Endodermal cell (in vitro differentiated cells): ENCODE measurements around the gene IMMP2L. TPM values are rescaled to one million over a fixed set of nuclear protein-coding genes. Genes with fewer than 3 reads are reported as not detected.

Experiments
- DNase-seq: peaks from one replicate; pipeline ENCODE4 v3.0.0-alpha.2; 2017
- H3K27ac ChIP-seq: 2 replicates; pipeline ENCODE4 v1.5.1; 2013; ENCODE audit warnings: mild to moderate bottlenecking, low read depth, low read length, moderate library complexity
- H3K27me3 ChIP-seq: 2 replicates; pipeline ENCODE4 v1.6.1; 2013; ENCODE audit warnings: mild to moderate bottlenecking, low read length, moderate library complexity; ENCODE audit not compliant: insufficient read depth, control insufficient read depth, poor library complexity, severe bottlenecking
- H3K36me3 ChIP-seq: 2 replicates; pipeline ENCODE4 v1.7.0; 2013; ENCODE audit warnings: mild to moderate bottlenecking, low read length, moderate library complexity; ENCODE audit not compliant: control insufficient read depth, insufficient read depth
- H3K4me1 ChIP-seq: one replicate; pipeline ENCODE4 v1.7.0; 2013; ENCODE audit warnings: low read length; ENCODE audit not compliant: control insufficient read depth, insufficient read depth
- H3K4me3 ChIP-seq: 2 replicates; pipeline ENCODE4 v1.5.1; 2013; ENCODE audit warnings: mild to moderate bottlenecking, low read length, moderate library complexity
- H3K9ac ChIP-seq: 2 replicates; pipeline ENCODE4 v1.6.1; 2013; ENCODE audit warnings: mild to moderate bottlenecking, low read length, moderate library complexity; ENCODE audit not compliant: poor library complexity, severe bottlenecking; ENCODE audit errors: extremely low read depth
- H3K9me3 ChIP-seq: 2 replicates; pipeline ENCODE4 v1.6.1; 2013; ENCODE audit warnings: mild to moderate bottlenecking, low read length, moderate library complexity; ENCODE audit not compliant: control insufficient read depth
- H3K27ac Mint-ChIP-seq: 2 replicates; pipeline ENCODE4 v1.8.0; 2020; ENCODE audit warnings: mixed read lengths
- H3K27me3 Mint-ChIP-seq: 2 replicates; pipeline ENCODE4 v1.8.0; 2021; ENCODE audit warnings: mild to moderate bottlenecking, mixed read lengths; ENCODE audit not compliant: insufficient read depth
- H3K36me3 Mint-ChIP-seq: 2 replicates; pipeline ENCODE4 v1.8.0; 2020; ENCODE audit warnings: low read depth, mixed read lengths
- H3K4me1 Mint-ChIP-seq: 2 replicates; pipeline ENCODE4 v1.8.0; 2020; ENCODE audit warnings: mixed read lengths
- H3K4me3 Mint-ChIP-seq: 2 replicates; pipeline ENCODE4 v1.8.0; 2020; ENCODE audit warnings: mild to moderate bottlenecking, moderate library complexity, mixed read lengths
- H3K9me3 Mint-ChIP-seq: 2 replicates; pipeline ENCODE4 v1.8.0; 2020; ENCODE audit warnings: mild to moderate bottlenecking, mixed read lengths
- CTCF ChIP-seq: fragments of 200-600 bp; sonication (generic); conservative IDR thresholded peaks from 2 replicates; pipeline ENCODE4 v1.5.0; 2021; ENCODE audit warnings: antibody characterized with exemption, mild to moderate bottlenecking
- WGBS, 2 experiments: methylation state at CpG; one replicate each; pipeline versions ENCODE4 v1.1.5 to v1.1.7; 2013; ENCODE audit warnings: missing lambda C conversion rate in 2 of 2, mixed read lengths in 1 of 2; ENCODE audit not compliant: insufficient coverage in 1 of 2, insufficient read length in 1 of 2; 5-methylcytosine and 5-hydroxymethylcytosine counted together
- total RNA-seq, 2 donors: library from RNA; stranded (reverse); fragmentation: NEBNext Ultra II Directional in 1 of 2; extraction: Animal tissue kit (Norgen Biotek cat#: 25700) in 1 of 2; gene quantifications; 2 replicates in 1 of 2; 3 replicates in 1 of 2; pipeline ENCODE4 v1.2.1, GENCODE V29; 2021

Gene IMMP2L
- total RNA-seq, 2 donors from 2014 or later, result 17.7 to 19.4 TPM

- H3K36me3 Mint-ChIP-seq, result no peaks in the 10 kb centered on the region
Measured at GRCh38 chr7:111049971-111050680, 512.2 kb downstream of the IMMP2L start.

GRCh38 chr7:111047595-111047994, 514.7 kb downstream of the IMMP2L start:
- WGBS, 2 experiments, result 95% methylated on average over 4 of the region's 4 CpGs; no CpG with 5 or more reads in 1 of the 2 experiments
- DNase-seq, result no peak
- H3K9ac ChIP-seq, result no peak overlapping the region
- H3K27ac ChIP-seq, result no peak overlapping the region
- H3K27me3 ChIP-seq, result no peaks in the 10 kb centered on the region
- Mint-ChIP-seq H3K9me3 (no peaks in the 10 kb centered on the region), H3K27me3 (no peaks in the 10 kb centered on the region), H3K4me1 (peaks cover 17% of the 10 kb centered on the region), H3K36me3 (no peaks in the 10 kb centered on the region), H3K27ac (no peak overlapping the region), H3K4me3 (no peak overlapping the region)
- H3K4me3 ChIP-seq, result no peak overlapping the region
- H3K4me1 ChIP-seq, result peaks cover 5% of the 10 kb centered on the region
- TF ChIP-seq CTCF, result no peak
- no peaks in the 10 kb centered on the region for H3K9me3 ChIP-seq
- H3K36me3 ChIP-seq, result no peaks in the 10 kb centered on the region

More at GRCh38 chr7:111049971-111050680, 512.2 kb downstream of the IMMP2L start:
- Mint-ChIP-seq H3K27ac (no peak overlapping the region), H3K4me3 (no peak overlapping the region), H3K4me1 (peaks cover 27% of the 10 kb centered on the region), H3K9me3 (no peaks in the 10 kb centered on the region), H3K27me3 (no peaks in the 10 kb centered on the region)
- H3K27ac ChIP-seq, result peak overlapping the region; percentile 3
- no peak for TF ChIP-seq CTCF
- H3K4me3 ChIP-seq, result no peak overlapping the region
- H3K4me1 ChIP-seq, result peaks cover 9% of the 10 kb centered on the region
- H3K9ac ChIP-seq, result no peak overlapping the region
- WGBS, 2 experiments, result 68 to 75% methylated on average over 3 to 7 of the region's 7 CpGs
- H3K36me3 ChIP-seq, result no peaks in the 10 kb centered on the region
- H3K27me3 ChIP-seq, result no peaks in the 10 kb centered on the region
- DNase-seq, result no peak
- no peaks in the 10 kb centered on the region for H3K9me3 ChIP-seq

- H3K4me1 ChIP-seq, result no peaks in the 10 kb centered on the region
- no peaks in the 10 kb centered on the region for H3K9me3 ChIP-seq
- H3K4me3 Mint-ChIP-seq, result no peak overlapping the region
- H3K4me1 Mint-ChIP-seq, result peaks cover 7% of the 10 kb centered on the region
- no peaks in the 10 kb centered on the region for H3K27me3 Mint-ChIP-seq
- no peaks in the 10 kb centered on the region for H3K27me3 ChIP-seq
- H3K36me3 Mint-ChIP-seq, result no peaks in the 10 kb centered on the region
- H3K27ac ChIP-seq, result no peak overlapping the region
- no peak for TF ChIP-seq CTCF
- no peak overlapping the region for H3K9ac ChIP-seq
- H3K9me3 Mint-ChIP-seq, result no peaks in the 10 kb centered on the region
- DNase-seq, result no peak
- H3K27ac Mint-ChIP-seq, result no peak overlapping the region
- no peak overlapping the region for H3K4me3 ChIP-seq
- no peaks in the 10 kb centered on the region for H3K36me3 ChIP-seq
Measured at GRCh38 chr7:111045449-111045848, 516.8 kb downstream of the IMMP2L start.
